Progenitor cell of endocrine pancreas (in vitro differentiated cells): ENCODE data around the gene GABRB2. TPM values are rescaled to one million over a fixed set of nuclear protein-coding genes. Genes with fewer than 3 reads are reported as not detected.

Source experiments
- DNase-seq: peaks from one replicate; pipeline ENCODE4 v3.0.0; 2021; ENCODE audit warnings: low spot score; ENCODE audit not compliant: unreplicated experiment
- H3K27ac Mint-ChIP-seq: 2 replicates; pipeline ENCODE4 v1.8.0; 2021; ENCODE audit warnings: mild to moderate bottlenecking, moderate library complexity, mixed read lengths
- H3K27me3 Mint-ChIP-seq: 2 replicates; pipeline ENCODE4 v1.8.0; 2021; ENCODE audit warnings: mixed read lengths
- H3K36me3 Mint-ChIP-seq: 2 replicates; pipeline ENCODE4 v1.8.0; 2022; ENCODE audit warnings: mixed read lengths; ENCODE audit not compliant: insufficient read depth
- H3K4me1 Mint-ChIP-seq: 2 replicates; pipeline ENCODE4 v1.8.0; 2021; ENCODE audit warnings: low read depth, mixed read lengths
- H3K4me3 Mint-ChIP-seq: 2 replicates; pipeline ENCODE4 v1.8.0; 2021; ENCODE audit warnings: low read depth, mild to moderate bottlenecking, moderate library complexity, mixed read lengths
- H3K9me3 Mint-ChIP-seq: 2 replicates; pipeline ENCODE4 v1.8.0; 2021; ENCODE audit warnings: low read depth, mixed read lengths
- CTCF ChIP-seq: fragments of 200-600 bp; sonication (generic); IDR thresholded peaks from one replicate; pipeline ENCODE4 v1.5.0; 2021; ENCODE audit warnings: antibody characterized with exemption, mild to moderate bottlenecking; ENCODE audit not compliant: unreplicated experiment
- total RNA-seq: library from RNA; stranded (reverse); gene quantifications from 2 replicates; pipeline ENCODE4 v1.2.1, GENCODE V29; 2021

The GABRB2 gene
- total RNA-seq, 1 donor from 2014 or later: 3.5 TPM

- H3K4me3 Mint-ChIP-seq: no peak overlapping the region
- no peak for TF ChIP-seq CTCF
- DNase-seq: no peak
- H3K27me3 Mint-ChIP-seq: no peaks in the 10 kb centered on the region
- H3K27ac Mint-ChIP-seq: no peak overlapping the region
- no peaks in the 10 kb centered on the region for H3K36me3 Mint-ChIP-seq
- H3K4me1 Mint-ChIP-seq: no peaks in the 10 kb centered on the region
- H3K9me3 Mint-ChIP-seq: peaks cover 3% of the 10 kb centered on the region
These were observed 267.5 kb downstream of the GABRB2 start for GRCh38 chr5:161278739-161279660.

GRCh38 chr5:161277011-161277410, 269.5 kb downstream of the GABRB2 start:
- Mint-ChIP-seq H3K9me3 (peaks cover 3% of the 10 kb centered on the region), H3K4me3 (no peak overlapping the region), H3K4me1 (no peaks in the 10 kb centered on the region), H3K27ac (no peak overlapping the region), H3K36me3 (no peaks in the 10 kb centered on the region), H3K27me3 (no peaks in the 10 kb centered on the region)
- no peak for TF ChIP-seq CTCF
- no peak for DNase-seq

GRCh38 chr5:161274951-161275350, 271.6 kb downstream of the GABRB2 start:
- no peak for DNase-seq
- Mint-ChIP-seq H3K27ac (no peak overlapping the region), H3K27me3 (no peaks in the 10 kb centered on the region), H3K36me3 (no peaks in the 10 kb centered on the region), H3K4me3 (no peak overlapping the region), H3K4me1 (no peaks in the 10 kb centered on the region), H3K9me3 (no peaks in the 10 kb centered on the region)
- TF ChIP-seq CTCF: no peak

- no peaks in the 10 kb centered on the region for H3K4me1 Mint-ChIP-seq
- peaks cover 4% of the 10 kb centered on the region for H3K9me3 Mint-ChIP-seq
- no peak overlapping the region for H3K4me3 Mint-ChIP-seq
- no peak for DNase-seq
- TF ChIP-seq CTCF: no peak
- H3K27ac Mint-ChIP-seq: no peak overlapping the region
- no peaks in the 10 kb centered on the region for H3K27me3 Mint-ChIP-seq
- H3K36me3 Mint-ChIP-seq: no peaks in the 10 kb centered on the region
These were observed 273.1 kb downstream of the GABRB2 start for GRCh38 chr5:161273410-161273809.

- H3K27ac Mint-ChIP-seq: no peak overlapping the region
- no peaks in the 10 kb centered on the region for H3K4me1 Mint-ChIP-seq
- H3K36me3 Mint-ChIP-seq: no peaks in the 10 kb centered on the region
- DNase-seq: no peak
- no peaks in the 10 kb centered on the region for H3K27me3 Mint-ChIP-seq
- peaks cover 5% of the 10 kb centered on the region for H3K9me3 Mint-ChIP-seq
- TF ChIP-seq CTCF: no peak
- H3K4me3 Mint-ChIP-seq: no peak overlapping the region
These were observed 274.7 kb downstream of the GABRB2 start for GRCh38 chr5:161271816-161272215.
